HuH-7.5 (cell line): ENCODE data around the gene PERCC1.
"Not testable (repeated sequence)": the region's sequence is repeated elsewhere in the genome, so short reads cannot be mapped to it uniquely, and the experiment has no call there.

ENCODE experiments used
- DNase-seq: peaks from one replicate; pipeline ENCODE4 v3.0.0; 2011; ENCODE audit warnings: low spot score

PERCC1 gene

DNA sequence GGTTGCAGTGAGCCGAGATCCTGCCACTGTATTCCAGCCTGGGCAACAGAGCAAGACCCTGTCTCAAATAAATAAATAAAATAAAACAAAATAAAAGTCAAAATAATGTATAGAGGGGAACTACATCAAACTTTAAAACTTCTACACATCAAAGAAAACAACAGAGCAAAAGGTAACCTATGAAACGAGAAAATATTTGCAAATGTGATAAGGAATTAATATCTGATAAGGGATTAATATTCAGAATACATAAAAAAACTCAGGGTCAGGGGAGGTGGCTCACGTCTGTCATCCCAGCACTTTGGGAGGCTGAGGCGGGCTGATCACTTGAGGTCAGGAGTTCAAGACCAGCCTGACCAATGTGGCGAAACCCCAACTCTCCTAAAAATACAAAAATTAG, 38.3 kb downstream of the PERCC1 start:
- not testable (repeated sequence) for DNase-seq

DNA sequence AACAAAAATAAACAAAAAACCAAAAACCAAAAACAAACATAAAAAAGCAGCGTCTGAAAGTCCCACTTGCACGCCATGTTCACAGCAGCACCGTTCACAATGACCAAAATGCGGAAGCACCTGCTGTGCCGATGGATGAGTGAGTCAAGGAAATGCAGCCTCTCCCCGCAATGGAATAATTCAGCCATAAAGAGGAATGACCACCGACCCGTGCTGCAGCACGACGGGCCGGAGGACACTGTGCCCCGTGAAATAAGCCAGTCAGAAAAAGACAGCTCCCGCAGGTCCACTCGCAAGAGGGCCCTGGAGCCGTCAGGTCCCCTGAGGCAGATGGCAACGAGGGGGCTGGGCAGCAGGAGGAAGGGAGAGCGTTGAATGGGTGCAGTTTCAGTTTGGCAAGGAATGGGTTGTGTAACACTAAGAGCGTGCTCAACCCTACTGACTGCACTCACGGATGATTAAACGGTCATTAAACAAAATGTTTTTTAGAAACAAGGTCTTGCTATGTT, 38.9 kb downstream of the PERCC1 start:
- DNase-seq = no peak

DNA sequence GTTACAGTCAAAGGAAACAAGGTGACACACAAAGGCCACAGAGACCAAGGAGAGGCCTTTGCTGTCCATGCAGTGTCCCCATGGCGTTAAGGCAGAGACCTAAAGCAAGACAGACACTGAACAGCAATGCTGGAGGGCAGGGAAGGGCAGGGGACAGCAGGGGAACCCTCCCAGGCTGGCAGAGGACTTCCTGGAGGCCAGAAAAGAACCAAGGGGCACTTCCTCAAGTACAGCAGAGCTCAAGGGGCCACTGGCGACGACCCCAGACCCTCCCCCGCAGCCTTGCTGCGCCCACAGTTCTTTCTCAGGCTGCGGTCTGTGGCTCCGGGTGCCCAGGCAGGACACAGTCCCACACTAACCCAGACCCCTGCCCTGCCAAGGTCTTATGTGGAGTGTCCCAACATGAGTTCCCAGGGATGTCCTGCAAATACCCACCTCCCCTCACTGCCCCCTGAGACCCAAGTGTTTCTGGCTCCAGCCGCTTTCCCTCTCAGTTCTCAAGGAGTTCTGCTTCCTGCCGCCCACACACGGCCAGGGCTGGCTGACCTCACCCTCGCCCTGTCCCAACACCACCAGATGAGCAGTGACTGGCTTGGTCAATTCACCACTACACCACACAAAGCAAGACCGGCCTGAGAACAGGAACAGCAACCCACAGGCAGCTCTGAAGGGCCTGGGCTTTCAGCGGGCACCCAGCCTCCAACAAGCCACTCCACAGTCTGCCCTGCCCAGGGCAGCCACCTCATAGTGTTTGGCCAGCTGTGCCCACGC, 39.8 kb downstream of the PERCC1 start:
- no peak for DNase-seq

DNA sequence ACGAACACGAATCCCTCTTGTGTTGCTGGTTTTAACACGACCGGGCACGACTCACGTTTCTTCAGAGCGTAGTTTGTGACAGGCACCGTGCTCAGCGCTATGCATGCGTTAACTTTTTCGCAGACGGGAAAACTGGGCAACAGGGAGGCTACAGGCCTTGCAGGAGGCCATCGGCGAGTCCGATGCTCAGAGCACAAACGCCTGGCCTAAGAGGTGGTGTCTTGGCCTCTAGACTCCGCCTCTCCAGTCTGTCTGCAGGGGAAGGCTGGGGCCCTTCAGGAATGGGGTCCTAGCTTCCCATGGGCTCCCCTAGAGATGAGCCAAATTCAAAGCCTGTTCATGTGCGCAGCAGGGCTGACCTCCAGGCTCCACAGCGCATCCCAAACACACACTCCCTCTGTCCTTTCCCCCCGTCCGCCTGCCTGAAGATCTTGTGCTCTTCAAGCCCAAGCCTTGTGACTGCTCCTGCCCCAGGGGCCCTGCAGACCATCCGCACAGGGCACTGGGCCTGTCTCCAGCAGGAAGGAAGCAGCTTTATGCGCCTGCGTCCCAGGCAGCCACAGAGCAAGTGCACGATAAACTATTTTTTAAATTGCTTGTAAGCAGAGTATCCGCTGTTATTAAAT, 40.8 kb downstream of the PERCC1 start:
- DNase-seq = no peak

DNA sequence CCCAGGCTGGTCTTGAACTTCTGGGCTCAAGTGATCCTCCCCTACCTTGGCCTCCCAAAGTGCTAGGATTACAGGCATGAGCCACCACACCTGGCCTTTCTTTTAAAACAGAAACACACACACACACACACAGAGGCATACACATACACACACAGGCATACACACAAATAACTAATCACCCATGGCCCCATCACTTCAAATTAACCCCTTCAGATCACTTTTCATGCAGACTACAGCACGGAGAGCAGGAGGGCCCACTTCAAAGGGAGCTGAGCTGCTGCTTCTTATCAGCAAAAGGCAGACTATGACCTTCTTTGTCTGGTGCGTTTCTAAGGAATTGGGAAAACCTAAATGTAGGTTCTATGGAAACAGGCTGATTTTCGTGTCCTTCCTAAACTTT, 42.1 kb downstream of the PERCC1 start:
- DNase-seq = no peak

DNA sequence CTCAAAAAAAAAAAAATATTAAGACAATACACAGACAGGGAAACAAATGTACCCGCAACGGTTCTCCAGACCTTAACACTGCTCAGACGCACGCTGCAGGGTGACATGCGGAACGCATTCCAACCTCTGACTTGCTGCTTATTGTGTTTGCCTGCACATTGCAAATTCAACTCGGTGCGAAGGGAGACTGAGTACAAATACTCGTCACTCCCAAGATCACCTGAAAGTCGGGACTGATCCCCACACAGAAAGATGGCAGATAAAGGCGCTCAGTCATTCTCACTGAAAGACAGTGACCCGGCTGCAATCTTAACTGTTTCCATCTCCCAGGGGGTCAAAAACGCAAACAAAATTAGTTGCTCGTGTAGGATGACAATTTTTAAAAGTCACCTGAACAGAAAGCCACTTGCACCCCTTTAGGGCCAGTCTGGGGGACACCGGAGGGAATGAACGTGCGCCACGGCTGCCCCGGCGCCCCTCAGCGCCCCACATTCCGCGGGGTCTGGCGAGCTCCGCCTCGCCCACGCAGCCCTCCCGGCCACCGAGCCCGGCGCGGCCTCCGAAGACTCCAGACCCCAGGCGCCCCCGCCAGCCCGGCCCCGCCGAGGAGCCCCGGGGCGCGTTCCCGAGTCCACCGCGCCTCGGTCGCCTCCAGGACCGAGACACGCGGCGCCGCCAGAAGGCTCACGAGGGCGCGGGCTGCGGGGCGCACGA, 43.4 kb downstream of the PERCC1 start:
- no peak for DNase-seq

DNA sequence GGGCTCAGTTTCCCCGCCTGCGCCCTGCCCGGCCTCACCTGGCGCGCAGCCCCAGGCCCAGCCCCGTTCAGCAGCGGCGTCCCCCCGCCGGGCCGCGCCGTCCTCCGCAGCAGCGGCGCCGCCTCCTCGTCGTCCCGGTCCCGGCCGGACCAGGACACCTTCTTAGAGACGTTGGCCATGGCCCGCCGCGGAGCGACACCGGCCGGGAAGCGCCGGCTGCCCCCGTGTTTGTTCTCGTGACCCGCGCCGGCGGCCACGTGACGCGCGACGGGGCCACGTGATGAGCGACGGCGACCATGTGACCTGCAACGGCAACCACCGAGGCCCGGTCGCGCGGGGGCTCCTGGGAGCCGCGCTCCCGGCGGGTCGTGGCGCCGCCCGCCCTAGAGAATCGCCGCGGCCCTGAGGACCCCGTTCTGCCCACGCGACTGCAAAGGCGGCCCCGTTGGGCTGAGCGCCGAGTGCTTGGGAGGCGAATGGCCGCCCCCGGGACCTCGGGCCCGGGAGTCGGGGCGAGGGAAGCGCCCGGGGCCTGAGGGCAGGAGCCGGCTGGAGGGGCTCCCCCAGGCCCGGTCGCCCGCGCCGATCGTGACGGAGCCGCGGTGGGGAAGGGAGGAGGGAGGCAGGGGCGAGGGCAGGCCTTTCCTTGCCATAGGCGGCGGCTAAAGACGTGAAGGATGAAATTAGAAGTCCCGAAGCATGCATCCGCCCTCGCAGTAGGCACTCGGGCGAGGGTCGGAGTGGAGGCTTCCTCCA, 44.1 kb downstream of the PERCC1 start, which contains the start of gene CLCN7:
Gene CLCN7 (minus strand): TSS at position 233 of the 756 bp plus-strand sequence. CDS start 54 bp downstream, at position 179.
- peak; percentile 94 for DNase-seq

DNA sequence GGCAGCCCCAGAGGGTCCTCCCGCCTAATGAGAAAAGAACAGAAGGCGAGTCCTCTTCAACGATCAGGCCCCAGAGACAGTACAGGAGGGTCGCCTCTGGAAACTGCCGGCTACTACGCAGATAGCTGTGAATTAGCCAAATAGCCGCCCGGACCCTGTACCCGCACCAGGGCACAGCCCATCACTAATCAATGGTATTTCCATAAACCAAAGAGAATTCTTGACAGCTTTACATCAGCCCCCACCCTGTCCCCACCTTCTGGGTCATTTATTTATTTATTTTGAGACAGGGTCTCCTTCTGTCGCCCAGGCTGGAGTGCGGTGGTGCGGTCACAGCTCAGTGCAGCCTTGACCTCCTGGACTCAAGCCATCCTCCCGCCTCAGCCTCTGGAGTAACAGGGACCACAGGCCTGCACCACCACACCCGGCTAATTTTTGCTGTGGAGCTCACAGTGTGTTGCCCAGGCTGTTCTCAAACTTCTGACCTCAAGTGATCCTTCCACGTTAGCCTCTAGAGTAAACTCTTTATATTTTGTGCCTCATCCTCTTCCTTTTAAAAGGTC, 44.8 kb downstream of the PERCC1 start:
- no peak for DNase-seq

DNA sequence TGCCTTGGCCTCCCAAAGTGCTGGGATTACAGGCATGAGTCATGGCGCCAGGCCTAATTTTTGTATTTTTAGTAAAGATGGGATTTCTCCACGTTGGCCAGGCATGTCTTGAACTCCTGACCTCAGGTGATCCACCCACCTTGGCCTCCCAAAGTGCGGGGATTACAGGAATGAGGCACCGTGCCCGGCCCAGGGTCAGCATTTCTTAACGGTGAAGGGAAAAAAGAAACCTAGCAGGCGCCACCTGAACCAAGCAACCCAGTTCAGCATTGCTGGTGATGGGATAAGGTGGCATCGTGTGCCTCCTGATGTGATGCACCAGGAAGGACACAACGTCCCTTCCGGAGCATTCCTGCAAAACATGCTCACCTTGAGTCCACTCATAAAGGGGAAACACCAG, 46.2 kb downstream of the PERCC1 start:
- DNase-seq = no peak

DNA sequence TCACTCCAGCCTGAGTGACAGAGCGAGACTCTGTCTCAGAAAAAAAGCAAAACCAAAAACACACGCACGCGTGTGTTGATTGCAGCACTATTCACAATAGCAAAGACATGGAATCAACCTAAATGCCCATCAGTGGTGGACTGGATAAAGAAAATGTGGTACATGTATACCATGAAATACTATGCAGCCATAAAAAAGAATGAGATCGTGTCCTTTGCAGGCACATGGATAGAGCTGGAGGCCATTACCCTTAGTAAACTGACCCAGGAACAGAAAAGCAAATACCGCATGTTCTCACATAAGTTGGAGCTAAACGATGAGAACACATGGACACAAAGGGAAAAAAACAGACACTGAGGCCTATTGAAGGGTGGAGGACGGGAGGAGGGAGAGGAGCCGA, 48.1 kb downstream of the PERCC1 start:
- DNase-seq = not testable (repeated sequence)

DNA sequence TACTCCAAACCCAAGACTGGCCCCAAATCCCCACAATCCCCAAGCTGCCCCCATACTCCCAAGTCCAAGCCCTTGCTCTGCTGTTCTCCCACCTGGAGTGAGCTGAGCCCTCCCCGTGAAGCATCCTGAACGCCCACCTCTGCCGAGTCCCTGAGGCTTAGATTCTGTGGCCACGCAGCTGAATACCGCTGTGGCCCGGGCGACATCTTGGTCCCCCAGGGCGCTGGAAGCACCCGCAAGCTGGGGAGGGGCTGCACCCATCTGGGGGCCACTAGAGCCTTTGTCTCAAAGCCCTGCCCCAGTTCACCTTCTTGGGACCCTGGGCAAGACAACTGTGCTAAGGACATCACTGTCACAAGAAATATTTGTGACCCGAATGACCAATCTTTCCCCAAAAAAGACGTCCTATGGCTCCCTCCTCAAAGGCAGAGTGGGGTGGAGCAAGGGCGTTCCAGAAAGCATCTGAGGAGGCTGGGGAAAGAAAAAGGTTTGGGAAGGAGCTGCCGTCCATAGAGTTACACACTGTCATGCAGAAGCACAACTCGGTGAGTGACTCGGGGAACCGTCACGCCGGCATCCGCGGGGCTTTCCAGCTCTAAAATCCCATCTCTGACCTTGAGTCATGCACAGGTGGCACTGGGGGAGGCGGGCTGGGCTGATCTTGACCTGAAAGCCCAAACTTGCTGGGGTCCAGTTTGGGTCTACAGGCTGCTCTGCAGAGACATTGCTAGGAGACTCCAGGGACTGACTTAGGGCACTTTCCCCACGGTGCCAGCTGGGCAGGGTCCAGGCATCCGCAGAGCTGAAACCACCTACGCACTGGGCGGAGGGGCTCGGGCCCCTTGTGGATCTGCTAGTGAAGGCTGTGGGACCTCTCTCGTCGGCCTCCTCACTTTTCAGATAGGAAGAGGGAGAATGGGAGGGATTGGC, 51.3 kb downstream of the PERCC1 start:
- no peak for DNase-seq
